Mesendoderm (in vitro differentiated cells): ENCODE results near the gene HLF.
A peak's percentile ranks its signal among the peaks of the same experiment; 100 is the strongest.

Experiments
- DNase-seq: peaks from one replicate; pipeline ENCODE4 v3.0.0; 2013
- H2AK5ac ChIP-seq: 2 replicates; pipeline ENCODE4 v1.6.1; 2013; ENCODE audit warnings: low read length, inconsistent platforms
- H2BK120ac ChIP-seq: 2 replicates; pipeline ENCODE4 v1.6.1; 2013; ENCODE audit warnings: low read depth, mild to moderate bottlenecking, low read length, moderate library complexity, mixed read lengths
- H2BK15ac ChIP-seq: replicated peaks from 2 replicates; pipeline ENCODE4 v1.6.1; 2013; ENCODE audit warnings: low read depth, mild to moderate bottlenecking, moderate library complexity
- H2BK5ac ChIP-seq: 2 replicates; pipeline ENCODE4 v1.6.1; 2013; ENCODE audit warnings: low read length, inconsistent platforms
- H3K18ac ChIP-seq: 2 replicates; pipeline ENCODE4 v1.6.1; 2013; ENCODE audit warnings: mild to moderate bottlenecking, low read length, mixed read lengths
- H3K23ac ChIP-seq: one replicate; pipeline ENCODE4 v1.6.1; 2013; ENCODE audit warnings: low read length
- H3K27ac ChIP-seq: 2 replicates; pipeline ENCODE4 v1.5.1; 2013; ENCODE audit warnings: low read depth, mild to moderate bottlenecking, inconsistent platforms, low read length, moderate library complexity
- H3K27me3 ChIP-seq: 2 replicates; pipeline ENCODE4 v1.6.1; 2013; ENCODE audit warnings: low read length, control low read depth, mild to moderate bottlenecking, inconsistent platforms; ENCODE audit not compliant: insufficient read depth, poor library complexity
- H3K36me3 ChIP-seq: 2 replicates; pipeline ENCODE4 v1.6.1; 2013; ENCODE audit warnings: low read length, inconsistent platforms; ENCODE audit not compliant: control insufficient read depth, insufficient read depth
- H3K4ac ChIP-seq: one replicate; pipeline ENCODE4 v1.6.1; 2013; ENCODE audit warnings: low read depth, mild to moderate bottlenecking, low read length, moderate library complexity
- H3K4me1 ChIP-seq: 2 replicates; pipeline ENCODE4 v1.6.1; 2013; ENCODE audit warnings: low read depth, low read length, inconsistent platforms; ENCODE audit not compliant: control insufficient read depth
- H3K4me2 ChIP-seq: 2 replicates; pipeline ENCODE4 v1.6.1; 2013; ENCODE audit warnings: low read length
- H3K4me3 ChIP-seq: 2 replicates; pipeline ENCODE4 v1.5.1; 2013; ENCODE audit warnings: mild to moderate bottlenecking, low read length
- H3K56ac ChIP-seq: one replicate; pipeline ENCODE4 v1.6.1; 2013; ENCODE audit warnings: low read length
- H3K79me1 ChIP-seq: 2 replicates; pipeline ENCODE4 v1.6.1; 2013; ENCODE audit warnings: low read length, inconsistent platforms
- H3K79me2 ChIP-seq: 2 replicates; pipeline ENCODE4 v1.6.1; 2013; ENCODE audit warnings: mild to moderate bottlenecking, low read length; ENCODE audit not compliant: control insufficient read depth, insufficient read depth
- H3K9ac ChIP-seq: 2 replicates; pipeline ENCODE4 v1.6.1; 2013; ENCODE audit warnings: low read length, inconsistent platforms
- H4K5ac ChIP-seq: one replicate; pipeline ENCODE4 v1.6.1; 2013; ENCODE audit warnings: low read length
- H4K8ac ChIP-seq: one replicate; pipeline ENCODE4 v1.6.1; 2013; ENCODE audit warnings: low read depth, mild to moderate bottlenecking, control low read depth, low read length, moderate library complexity
- WGBS: extraction: QIAGEN DNeasy Blood & Tissue Kit; methylation state at CpG from one replicate; pipeline ENCODE4 v1.1.7; 2013; ENCODE audit warnings: low lambda C conversion rate, missing lambda C conversion rate; ENCODE audit not compliant: insufficient coverage; ENCODE audit errors: extremely low coverage; 5-methylcytosine and 5-hydroxymethylcytosine counted together

Gene HLF

GRCh38 chr17:55265311-55266021 lies 706 bp downstream of the HLF start:
- H3K56ac ChIP-seq: no peak overlapping the region
- no CpG with 5 or more reads among the region's 52 CpGs for WGBS
- H3K79me2 ChIP-seq: no peaks in the 10 kb centered on the region
- no peak overlapping the region for H3K4ac ChIP-seq
- DNase-seq: no peak
- H2BK15ac ChIP-seq: no peak overlapping the region
- H2BK5ac ChIP-seq: no peak overlapping the region
- H4K5ac ChIP-seq: no peak overlapping the region
- no peak overlapping the region for H3K18ac ChIP-seq
- H3K4me1 ChIP-seq: no peaks in the 10 kb centered on the region
- no peak overlapping the region for H3K9ac ChIP-seq
- H2BK120ac ChIP-seq: no peak overlapping the region
- H4K8ac ChIP-seq: no peak overlapping the region
- H3K27ac ChIP-seq: no peak overlapping the region
- H3K36me3 ChIP-seq: no peaks in the 10 kb centered on the region
- peaks cover 30% of the 10 kb centered on the region for H3K27me3 ChIP-seq
- H3K23ac ChIP-seq: no peak overlapping the region
- no peak overlapping the region for H2AK5ac ChIP-seq
- H3K79me1 ChIP-seq: no peaks in the 10 kb centered on the region
- no peak overlapping the region for H3K4me3 ChIP-seq
- H3K4me2 ChIP-seq: peak overlapping the region; percentile 38

- H3K27ac ChIP-seq: no peak overlapping the region
- H3K4me3 ChIP-seq: no peak overlapping the region
- H2BK15ac ChIP-seq: no peak overlapping the region
- H4K8ac ChIP-seq: no peak overlapping the region
- H3K27me3 ChIP-seq: peaks cover 30% of the 10 kb centered on the region
- no peaks in the 10 kb centered on the region for H3K79me1 ChIP-seq
- peak; percentile 13 for DNase-seq
- no peak overlapping the region for H3K18ac ChIP-seq
- no peak overlapping the region for H3K4me2 ChIP-seq
- H3K79me2 ChIP-seq: no peaks in the 10 kb centered on the region
- no peak overlapping the region for H3K9ac ChIP-seq
- H2BK120ac ChIP-seq: no peak overlapping the region
- no peak overlapping the region for H3K4ac ChIP-seq
- no CpG with 5 or more reads among the region's 25 CpGs for WGBS
- no peaks in the 10 kb centered on the region for H3K4me1 ChIP-seq
- no peak overlapping the region for H2AK5ac ChIP-seq
- H3K23ac ChIP-seq: no peak overlapping the region
- H4K5ac ChIP-seq: no peak overlapping the region
- H2BK5ac ChIP-seq: no peak overlapping the region
- no peak overlapping the region for H3K56ac ChIP-seq
- H3K36me3 ChIP-seq: no peaks in the 10 kb centered on the region
Observed at GRCh38 chr17:55266051-55266957, 1.5 kb downstream of the HLF start.

DNA sequence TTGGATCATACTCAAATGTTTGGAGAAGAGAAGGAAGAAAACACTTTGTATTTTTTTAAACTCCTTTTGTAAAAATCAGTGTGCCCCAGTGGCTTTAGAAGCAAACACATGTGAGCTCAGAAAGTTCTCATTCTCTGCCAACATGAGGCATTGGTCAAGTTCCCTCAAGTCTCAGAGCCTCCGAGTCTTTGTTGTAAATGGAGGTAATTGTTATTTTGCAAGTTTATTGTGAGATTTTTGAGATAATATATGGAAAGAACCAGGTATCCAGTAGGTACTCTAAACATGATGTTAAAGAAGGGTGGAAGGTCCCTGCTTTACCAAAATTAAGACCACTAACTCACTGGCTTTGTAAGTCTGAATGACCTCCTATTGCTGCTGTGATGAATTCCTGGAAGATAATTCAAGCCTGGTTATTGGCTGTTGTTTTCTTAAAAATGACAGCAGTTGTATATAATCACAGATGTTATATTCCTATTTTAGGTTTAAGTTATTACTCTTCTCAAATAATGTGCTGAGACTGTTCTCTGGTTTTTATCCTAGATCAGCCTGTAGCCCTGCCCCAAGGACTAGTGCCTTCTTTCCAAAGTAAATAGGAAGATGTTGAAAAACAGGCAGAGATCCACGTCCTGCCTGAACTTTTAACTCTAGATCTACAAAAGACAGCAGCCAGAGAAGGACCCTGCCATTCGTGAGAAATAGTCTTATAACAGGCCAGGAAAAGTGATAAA lies 2.4 kb downstream of the HLF start:
- no peak overlapping the region for H3K18ac ChIP-seq
- no peak overlapping the region for H2BK15ac ChIP-seq
- no peaks in the 10 kb centered on the region for H3K79me1 ChIP-seq
- H2BK120ac ChIP-seq: no peak overlapping the region
- no peak overlapping the region for H3K23ac ChIP-seq
- H4K5ac ChIP-seq: no peak overlapping the region
- H3K4me1 ChIP-seq: no peaks in the 10 kb centered on the region
- H3K79me2 ChIP-seq: no peaks in the 10 kb centered on the region
- H3K56ac ChIP-seq: no peak overlapping the region
- peaks cover 30% of the 10 kb centered on the region for H3K27me3 ChIP-seq
- H3K4ac ChIP-seq: no peak overlapping the region
- DNase-seq: no peak
- H4K8ac ChIP-seq: no peak overlapping the region
- H2AK5ac ChIP-seq: no peak overlapping the region
- H3K27ac ChIP-seq: no peak overlapping the region
- H3K9ac ChIP-seq: no peak overlapping the region
- no CpG with 5 or more reads among the region's 3 CpGs for WGBS
- H3K4me3 ChIP-seq: no peak overlapping the region
- H3K36me3 ChIP-seq: no peaks in the 10 kb centered on the region
- no peak overlapping the region for H2BK5ac ChIP-seq
- no peak overlapping the region for H3K4me2 ChIP-seq

- Histone ChIP-seq H3K4me2 (no peak overlapping the region), H3K36me3 (no peaks in the 10 kb centered on the region), H3K56ac (no peak overlapping the region), H3K4me3 (no peak overlapping the region), H3K4ac (no peak overlapping the region), H3K18ac (no peak overlapping the region), H3K79me1 (no peaks in the 10 kb centered on the region), H2BK15ac (no peak overlapping the region), H3K4me1 (no peaks in the 10 kb centered on the region), H3K79me2 (no peaks in the 10 kb centered on the region), H2BK120ac (no peak overlapping the region), H4K5ac (no peak overlapping the region), H2BK5ac (no peak overlapping the region), H2AK5ac (no peak overlapping the region), H3K23ac (no peak overlapping the region), H4K8ac (no peak overlapping the region), H3K27ac (no peak overlapping the region), H3K9ac (no peak overlapping the region), H3K27me3 (peaks cover 26% of the 10 kb centered on the region)
- no peak for DNase-seq
- WGBS: no CpG with 5 or more reads among the region's 11 CpGs
Observed at GRCh38 chr17:55267777-55268648, 3.3 kb downstream of the HLF start.

DNA sequence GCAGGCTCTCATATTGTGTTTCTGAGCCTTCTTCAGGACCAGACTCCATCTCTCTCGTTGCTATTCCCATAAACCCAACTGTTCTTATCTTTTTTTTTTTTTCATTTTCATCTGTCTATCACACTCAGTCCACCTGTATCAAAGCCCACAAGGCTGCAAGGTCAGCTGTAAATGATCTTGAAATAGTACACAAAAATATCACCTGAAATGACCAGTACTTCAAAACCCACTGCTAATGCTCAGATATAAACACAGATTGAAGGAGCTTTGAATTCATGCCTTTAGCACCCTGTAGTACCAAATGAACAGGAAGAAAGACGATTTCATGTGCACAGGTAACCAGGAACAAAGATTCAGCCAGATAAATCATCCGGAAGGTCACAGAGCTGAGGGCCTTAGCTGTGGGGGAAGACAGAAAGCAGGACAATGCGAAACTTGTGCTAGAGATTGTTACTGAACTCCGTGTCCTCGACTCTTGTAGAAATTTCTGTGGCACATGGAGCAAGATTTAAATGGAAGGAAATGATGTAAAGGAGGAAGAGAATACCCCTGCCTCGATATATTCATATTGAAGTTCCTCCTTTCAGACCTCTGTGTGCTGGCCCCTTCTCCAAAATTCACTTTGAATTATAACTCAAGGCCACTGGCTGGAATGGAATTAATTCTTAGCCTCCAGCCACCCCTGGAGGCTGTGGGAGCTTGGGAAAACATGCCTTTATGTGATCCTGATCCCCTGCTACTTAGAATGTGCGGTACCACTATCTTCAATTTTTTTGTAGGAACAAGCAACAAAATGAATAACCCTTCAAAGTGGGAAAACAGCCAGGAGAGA lies 4.1 kb downstream of the HLF start:
- no peak overlapping the region for H2BK15ac ChIP-seq
- H4K8ac ChIP-seq: no peak overlapping the region
- H3K4me3 ChIP-seq: no peak overlapping the region
- H3K4me1 ChIP-seq: no peaks in the 10 kb centered on the region
- H3K4ac ChIP-seq: no peak overlapping the region
- H4K5ac ChIP-seq: no peak overlapping the region
- no peak overlapping the region for H2BK120ac ChIP-seq
- DNase-seq: no peak
- H3K27ac ChIP-seq: no peak overlapping the region
- H3K18ac ChIP-seq: no peak overlapping the region
- H3K36me3 ChIP-seq: no peaks in the 10 kb centered on the region
- no CpG with 5 or more reads among the region's 8 CpGs for WGBS
- no peak overlapping the region for H3K4me2 ChIP-seq
- no peak overlapping the region for H2AK5ac ChIP-seq
- H2BK5ac ChIP-seq: no peak overlapping the region
- H3K56ac ChIP-seq: no peak overlapping the region
- no peaks in the 10 kb centered on the region for H3K79me1 ChIP-seq
- H3K79me2 ChIP-seq: no peaks in the 10 kb centered on the region
- H3K9ac ChIP-seq: no peak overlapping the region
- H3K23ac ChIP-seq: no peak overlapping the region
- peaks cover 20% of the 10 kb centered on the region for H3K27me3 ChIP-seq
